ENCODE measurements around the gene DNAH8.

Gene DNAH8

DNA sequence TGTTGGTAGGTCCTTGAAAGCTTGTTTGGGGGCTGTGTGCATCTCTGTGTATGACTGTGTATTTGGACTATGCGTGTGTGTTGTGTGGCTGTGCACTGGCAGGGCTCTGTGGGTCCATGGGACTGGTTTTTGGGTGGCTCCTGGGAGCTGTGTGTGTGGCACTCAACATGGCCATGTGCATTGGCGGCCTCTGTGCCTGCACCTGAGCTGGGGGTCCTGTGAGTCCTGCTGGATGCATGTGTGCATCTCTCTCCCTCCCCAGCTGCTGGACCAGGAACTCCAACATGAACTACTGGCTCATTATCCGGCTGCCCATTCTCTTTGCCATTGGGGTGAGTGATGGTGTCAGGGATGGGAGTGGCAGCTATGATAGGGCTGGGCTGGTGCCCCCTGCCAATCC, 363.6 kb downstream of the DNAH8 start:
- no peak for DNase-seq

DNA sequence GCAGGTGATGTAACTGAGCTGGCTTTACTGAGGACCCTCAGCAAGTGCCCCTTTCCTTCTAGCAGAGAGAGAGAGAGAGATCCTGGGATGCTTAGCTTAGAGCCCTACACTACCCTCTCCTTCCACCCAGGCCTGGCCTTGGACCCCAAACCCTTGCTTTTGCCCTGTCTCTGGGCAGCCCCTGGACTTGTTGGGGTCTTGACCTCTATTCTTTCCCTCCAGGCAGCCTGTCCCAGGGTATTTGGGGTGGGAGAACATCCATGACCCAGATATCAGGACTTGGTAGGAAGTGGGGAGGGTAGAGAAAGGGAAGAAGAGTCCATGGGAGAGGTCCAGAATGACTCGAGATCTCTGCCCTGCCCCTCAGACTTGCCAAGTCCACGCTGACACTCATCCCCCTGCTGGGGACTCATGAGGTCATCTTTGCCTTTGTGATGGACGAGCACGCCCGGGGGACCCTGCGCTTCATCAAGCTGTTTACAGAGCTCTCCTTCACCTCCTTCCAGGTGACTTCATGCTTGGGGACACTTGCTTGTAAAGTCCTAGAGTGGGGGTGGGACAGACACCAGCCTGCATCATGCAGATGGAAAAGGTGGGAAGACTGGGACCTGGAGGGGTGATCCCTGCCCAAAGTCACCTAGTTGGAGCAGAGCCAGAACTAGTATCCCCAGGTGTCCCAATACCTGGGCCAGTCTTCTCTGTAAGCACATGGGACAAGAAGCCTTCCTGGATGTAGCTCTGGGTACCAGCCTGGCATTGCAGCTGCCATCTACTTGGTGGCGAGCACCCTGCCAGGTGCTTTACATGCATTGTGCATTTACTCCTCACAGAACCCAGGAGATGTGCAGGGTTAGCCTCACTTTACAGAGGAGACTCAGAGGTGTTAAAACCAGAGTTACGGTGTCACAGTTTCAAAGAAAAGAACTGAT, 364.4 kb downstream of the DNAH8 start:
- DNase-seq = no peak

Measured in GOT3 (cell line).